NT2/D1 (cell line): ENCODE data around the gene ELOVL2.

Experiments
- DNase-seq: peaks from one replicate; pipeline ENCODE4 v3.0.0-alpha.2; 2011; ENCODE audit warnings: low read depth, low spot score
- H3K27me3 ChIP-seq: 2 replicates; pipeline ENCODE4 v1.6.0; 2011; ENCODE audit warnings: mild to moderate bottlenecking; ENCODE audit not compliant: insufficient read length, insufficient read depth
- H3K36me3 ChIP-seq: 2 replicates; pipeline ENCODE4 v1.6.1; 2011; ENCODE audit warnings: mild to moderate bottlenecking, low read length, mixed read lengths; ENCODE audit not compliant: insufficient read depth, insufficient read length
- H3K4me1 ChIP-seq: 2 replicates; pipeline ENCODE4 v1.5.1; 2011; ENCODE audit not compliant: insufficient read depth, insufficient read length
- H3K4me3 ChIP-seq: 2 replicates; pipeline ENCODE4 v1.5.1; 2011; ENCODE audit warnings: low read depth; ENCODE audit not compliant: insufficient read length
- H3K9ac ChIP-seq: 2 replicates; pipeline ENCODE4 v1.6.0; 2011; ENCODE audit warnings: low read depth; ENCODE audit not compliant: insufficient read length
- H3K9me3 ChIP-seq: 2 replicates; pipeline ENCODE4 v1.5.1; 2011; ENCODE audit warnings: mild to moderate bottlenecking, low read length; ENCODE audit not compliant: insufficient read depth
- SUZ12 ChIP-seq: IDR thresholded peaks from 2 replicates; pipeline ENCODE4 v1.6.1; 2011; ENCODE audit not compliant: insufficient read length, insufficient read depth; ENCODE audit errors: extremely low read depth
- YY1 ChIP-seq: IDR thresholded peaks from 2 replicates; pipeline ENCODE4 v1.6.1; 2011; ENCODE audit not compliant: insufficient read length, insufficient read depth
- ZNF274 ChIP-seq: IDR thresholded peaks from 2 replicates; pipeline ENCODE4 v1.6.1; 2011; ENCODE audit warnings: mild to moderate bottlenecking, low read depth, low read length

ELOVL2 gene

DNA sequence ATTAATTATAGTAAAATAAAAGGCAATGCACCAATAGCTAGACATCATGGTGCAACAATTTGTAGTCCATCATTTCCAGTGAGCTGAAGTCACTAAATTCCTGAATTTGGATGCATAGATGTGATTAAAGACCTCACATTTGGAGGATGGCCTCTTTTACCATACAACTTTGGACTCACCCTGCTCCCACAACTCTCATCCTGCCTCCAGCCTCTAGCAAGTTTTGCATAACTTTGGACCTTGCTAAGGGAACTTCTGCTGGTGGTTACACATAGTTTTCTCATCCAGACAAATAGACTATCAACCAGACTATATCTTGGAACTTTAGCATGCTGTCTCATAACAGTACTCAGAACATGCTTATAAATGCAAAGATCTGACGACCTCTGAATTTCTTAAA, 12.8 kb upstream of the ELOVL2 start:
- H3K9me3 ChIP-seq, result no peaks in the 10 kb centered on the region
- no peak for TF ChIP-seq YY1
- no peak for TF ChIP-seq SUZ12
- H3K4me1 ChIP-seq, result no peaks in the 10 kb centered on the region
- no peaks in the 10 kb centered on the region for H3K27me3 ChIP-seq
- no peak overlapping the region for H3K9ac ChIP-seq
- no peak overlapping the region for H3K4me3 ChIP-seq
- no peaks in the 10 kb centered on the region for H3K36me3 ChIP-seq
- no peak for DNase-seq

DNA sequence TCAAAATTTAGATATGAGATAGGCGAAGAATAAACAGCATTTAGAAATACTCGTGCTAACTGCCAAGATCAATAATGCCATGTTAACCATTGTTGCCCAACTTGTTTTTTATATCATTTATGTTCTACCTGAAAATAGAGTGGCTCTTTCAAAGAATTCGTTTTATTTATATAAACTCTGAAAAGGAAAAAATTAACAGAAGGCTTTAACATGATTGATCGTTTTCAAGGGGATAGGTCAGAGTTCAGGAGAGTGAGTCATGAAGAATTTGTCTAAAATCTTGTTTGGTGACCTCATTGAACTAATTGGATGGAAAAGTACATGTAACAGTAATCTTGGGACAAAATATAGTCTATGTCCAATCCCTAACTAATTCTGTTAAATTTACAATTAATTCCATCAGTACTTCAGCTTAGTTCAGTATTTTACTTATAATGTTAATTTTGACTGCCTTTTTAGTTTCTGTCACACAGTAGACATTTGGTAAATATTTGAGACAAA, 11.1 kb upstream of the ELOVL2 start:
- Histone ChIP-seq H3K36me3 (no peaks in the 10 kb centered on the region), H3K9ac (no peak overlapping the region), H3K4me1 (no peaks in the 10 kb centered on the region), H3K4me3 (no peak overlapping the region), H3K9me3 (no peaks in the 10 kb centered on the region), H3K27me3 (no peaks in the 10 kb centered on the region)
- no peak for DNase-seq
- no peak for TF ChIP-seq YY1
- no peak for TF ChIP-seq ZNF274
- no peak for TF ChIP-seq SUZ12

DNA sequence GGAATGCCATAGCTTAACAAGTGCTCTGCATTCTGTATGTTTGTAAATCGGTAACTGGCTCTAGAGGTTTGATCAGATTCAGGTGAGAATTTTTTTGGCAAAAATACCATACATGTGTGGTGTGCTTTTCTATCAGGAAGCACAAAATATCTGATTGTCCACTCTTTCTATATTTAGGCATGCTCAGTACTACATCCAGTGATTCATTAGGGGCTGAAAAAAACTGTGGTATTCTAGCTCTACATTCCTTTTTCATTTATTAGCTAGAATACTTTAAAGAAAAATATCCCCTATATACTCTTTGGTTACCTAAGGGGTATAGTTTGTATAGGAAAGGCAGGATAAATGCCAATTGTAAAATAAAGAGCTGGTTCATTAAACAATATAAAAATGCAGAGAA, 10.6 kb upstream of the ELOVL2 start:
- H3K27me3 ChIP-seq, result no peaks in the 10 kb centered on the region
- no peak overlapping the region for H3K4me3 ChIP-seq
- no peak for DNase-seq
- no peaks in the 10 kb centered on the region for H3K36me3 ChIP-seq
- no peaks in the 10 kb centered on the region for H3K9me3 ChIP-seq
- TF ChIP-seq SUZ12 (no peak), ZNF274 (no peak), YY1 (no peak)
- no peak overlapping the region for H3K9ac ChIP-seq
- no peaks in the 10 kb centered on the region for H3K4me1 ChIP-seq

GRCh38 chr6:11053307-11053706, 9.2 kb upstream of the ELOVL2 start:
- H3K9me3 ChIP-seq, result no peaks in the 10 kb centered on the region
- H3K9ac ChIP-seq, result no peak overlapping the region

DNA sequence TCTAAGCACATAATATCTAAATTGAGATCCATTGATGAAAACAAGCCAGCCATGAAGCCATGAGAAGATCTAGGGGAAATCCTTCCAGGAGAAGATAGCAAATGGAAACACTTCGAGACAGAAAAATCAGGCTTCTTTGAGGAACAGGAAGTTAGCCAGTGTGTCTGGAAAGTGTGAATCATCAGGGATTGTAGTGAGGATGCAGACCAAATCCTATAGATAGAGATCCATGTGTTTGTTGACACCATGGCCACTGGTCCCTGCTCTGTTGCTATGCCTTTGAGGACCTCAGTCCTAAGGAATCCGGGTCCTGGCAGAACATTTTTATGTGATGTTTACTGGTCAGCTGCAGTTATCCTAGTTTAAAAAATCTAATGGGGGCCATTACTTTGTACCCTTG, 6.6 kb upstream of the ELOVL2 start:
- no peaks in the 10 kb centered on the region for H3K4me1 ChIP-seq
- H3K9ac ChIP-seq, result no peak overlapping the region
- DNase-seq, result no peak
- no peaks in the 10 kb centered on the region for H3K27me3 ChIP-seq
- H3K36me3 ChIP-seq, result no peaks in the 10 kb centered on the region
- no peaks in the 10 kb centered on the region for H3K9me3 ChIP-seq
- TF ChIP-seq ZNF274 (no peak), SUZ12 (no peak), YY1 (no peak)
- no peak overlapping the region for H3K4me3 ChIP-seq

More at GRCh38 chr6:11053307-11053706, 9.2 kb upstream of the ELOVL2 start:
- H3K36me3 ChIP-seq, result no peaks in the 10 kb centered on the region
- H3K4me3 ChIP-seq, result no peak overlapping the region
- no peak for DNase-seq
- H3K27me3 ChIP-seq, result no peaks in the 10 kb centered on the region
- no peaks in the 10 kb centered on the region for H3K4me1 ChIP-seq
- TF ChIP-seq SUZ12 (no peak), ZNF274 (no peak), YY1 (no peak)

DNA sequence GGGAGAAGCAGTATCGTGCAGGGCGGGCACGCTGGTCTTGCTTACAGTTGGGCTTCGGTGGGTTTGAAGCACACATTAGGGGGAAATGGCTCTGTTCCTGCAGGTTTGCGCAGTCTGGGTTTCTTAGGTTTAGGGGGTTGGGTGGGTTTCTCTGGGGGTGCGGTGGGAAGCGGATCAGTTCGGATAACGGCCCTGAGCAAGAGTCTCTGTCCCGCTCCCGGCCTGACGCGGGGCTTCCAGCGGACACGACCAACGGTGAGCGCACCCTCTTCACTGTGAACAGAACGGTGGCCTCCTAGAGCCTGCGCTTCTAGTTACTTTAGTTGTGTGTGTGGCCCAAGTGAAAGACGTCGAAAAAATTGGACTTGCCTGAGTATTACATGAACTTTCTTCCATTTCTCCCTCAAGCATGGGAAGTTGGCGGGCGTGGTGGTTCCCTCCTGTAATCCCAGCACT, 635 bp upstream of the ELOVL2 start:
- TF ChIP-seq ZNF274, result no peak
- TF ChIP-seq YY1, result no peak
- no peak for TF ChIP-seq SUZ12
- peak overlapping the region; percentile 30 for H3K4me3 ChIP-seq

DNA sequence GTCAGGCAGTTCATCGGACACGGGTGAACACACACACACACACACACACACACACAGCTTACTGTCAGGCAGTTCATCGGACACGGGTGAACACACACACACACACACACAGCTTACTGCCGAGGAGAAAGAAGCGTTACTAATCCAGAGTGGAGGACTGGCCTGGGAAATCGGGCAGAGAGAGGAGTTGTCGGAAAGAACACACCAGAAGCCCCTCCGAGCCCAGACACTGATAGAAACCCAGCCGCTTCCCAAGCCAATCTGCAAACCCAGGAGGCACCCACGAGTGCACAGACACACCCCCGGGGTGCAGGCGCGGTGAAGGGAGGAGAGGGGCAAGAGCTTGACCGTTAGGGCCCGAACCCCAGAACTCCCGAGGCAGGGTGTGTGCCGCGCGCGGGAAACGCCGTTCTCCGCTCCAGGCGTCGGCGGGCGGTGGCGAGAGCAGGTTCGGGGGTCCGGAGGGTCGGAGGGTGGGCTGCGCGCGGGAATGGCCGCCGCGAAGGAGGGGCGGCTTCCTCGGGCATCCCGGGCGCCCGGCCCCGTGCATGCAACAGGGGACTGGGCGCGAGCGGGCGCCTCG, 636 bp downstream of the ELOVL2 start:
- TF ChIP-seq YY1 (no peak), SUZ12 (peak; percentile 80)
- Histone ChIP-seq H3K27me3 (peaks cover 30% of the 10 kb centered on the region), H3K9ac (peak overlapping the region; percentile 76), H3K9me3 (peaks cover 11% of the 10 kb centered on the region; the same call in 1 of the 2 replicates), H3K4me1 (no peaks in the 10 kb centered on the region), H3K36me3 (no peaks in the 10 kb centered on the region), H3K4me3 (peak overlapping the region; percentile 60)
- DNase-seq, result no peak

More for the DNA sequence above, 635 bp upstream of the ELOVL2 start:
- DNase-seq, result no peak
- H3K9me3 ChIP-seq, result peaks cover 11% of the 10 kb centered on the region; the same call in 1 of the 2 replicates
- peaks cover 30% of the 10 kb centered on the region for H3K27me3 ChIP-seq
- H3K4me1 ChIP-seq, result no peaks in the 10 kb centered on the region
- H3K9ac ChIP-seq, result no peak overlapping the region
- H3K36me3 ChIP-seq, result no peaks in the 10 kb centered on the region
